Left lung (tissue), 10 donors: ENCODE measurements around the gene RNF4. TPM values are rescaled to one million over a fixed set of nuclear protein-coding genes. Genes with fewer than 3 reads are reported as not detected.
A peak's percentile ranks its signal among the peaks of the same experiment; 100 is the strongest.

Experiments
- ATAC-seq: fragments of 200-7000 bp; cut with Tn5 transposase; one replicate; pipeline ENCODE4 v1.9.1; 2020; ENCODE audit warnings: moderate library complexity
- DNase-seq, 4 donors: peaks; one replicate each; pipeline ENCODE4 v3.0.0-alpha.2; 2013 to 2020
- H3K27ac ChIP-seq, 2 donors: fragments of 200-600 bp; sonication (generic) in 1 of 2; one replicate each; pipeline versions ENCODE4 v1.5.0 to v1.8.0; 2020 to 2021
- H3K27me3 ChIP-seq, 2 donors: fragments of 200-600 bp; sonication (generic) in 1 of 2; one replicate each; pipeline versions ENCODE4 v1.5.0 to v1.8.0; 2020 to 2021
- H3K36me3 ChIP-seq, 2 donors: fragments of 200-600 bp; sonication (generic) in 1 of 2; one replicate each; pipeline versions ENCODE4 v1.5.0 to v1.8.0; 2020 to 2021
- H3K4me1 ChIP-seq, 2 donors: fragments of 200-600 bp; one replicate each; pipeline ENCODE4 v1.8.0; 2021
- H3K4me3 ChIP-seq, 2 donors: fragments of 200-600 bp; sonication (generic) in 1 of 2; one replicate each; pipeline versions ENCODE4 v1.5.0 to v1.8.0; 2020 to 2021; ENCODE audit warnings: mild to moderate bottlenecking in 1 of 2
- H3K9me3 ChIP-seq, 2 donors: fragments of 200-600 bp; sonication (generic) in 1 of 2; one replicate each; pipeline versions ENCODE4 v1.5.0 to v1.8.0; 2020 to 2021
- CTCF ChIP-seq, 2 donors: fragments of 200-600 bp; sonication (generic) in 1 of 2; IDR thresholded peaks; one replicate each; pipeline versions ENCODE4 v1.5.0 to v1.8.0; 2021; ENCODE audit warnings: antibody characterized with exemption in 2 of 2
- intact Hi-C, 2 donors: fragments of 100-400 bp; cut with DNase I; formaldehyde crosslinking; loops; one replicate each; pipeline versions ENCODE4 v1.11.2 to v1.14.2; 2022
- polyA plus RNA-seq, 6 donors: library from polyadenylated mRNA; unstranded; fragments of 120-200 nt; gene quantifications; one replicate each; pipeline ENCODE4 v1.2.1, GENCODE V29; 2013; ENCODE audit not compliant: insufficient read length in 6 of 6
- total RNA-seq, 2 donors: library from RNA; stranded (reverse); fragmentation: NEBNext Ultra II Directional; extraction: Animal tissue kit (Norgen Biotek cat#: 25700); gene quantifications; one replicate each; pipeline ENCODE4 v1.2.1, GENCODE V29; 2021
- donor health status: DM: no; HTN: yes; CAD: no.
- donor health status: DM: no; HTN: no; CAD: no.

Gene RNF4
- total and polyA plus RNA-seq, 8 donors, result 42.2 to 68.4 (median 62.7) TPM

DNA sequence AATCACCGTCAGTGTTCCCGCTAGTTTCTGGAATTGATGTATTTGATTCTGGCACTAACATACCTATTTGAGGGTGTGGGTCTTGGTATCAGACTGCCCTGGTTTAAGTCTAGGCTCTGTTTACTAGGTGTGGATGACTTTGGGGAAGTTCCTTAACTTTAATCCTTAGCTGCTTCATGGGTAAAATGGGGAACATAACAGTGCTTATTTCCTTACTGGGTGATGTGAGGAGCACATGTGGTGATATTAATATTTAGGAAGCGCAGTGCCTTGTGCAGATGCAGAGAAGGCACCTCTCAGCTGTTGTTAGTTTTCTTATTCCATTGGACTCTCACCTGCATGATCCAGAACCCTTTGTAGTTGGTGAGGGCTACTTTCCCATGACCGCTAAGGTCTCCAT lies 17.1 kb downstream of the RNF4 start:
- peak; percentile 10 for ATAC-seq
- intact Hi-C loops, result no loop called here
- Histone ChIP-seq H3K27me3 (no peaks in the 10 kb centered on the region), H3K4me3 (no peak overlapping the region), H3K4me1 (peaks cover 34 to 90% of the 10 kb centered on the region in 2 donors), H3K36me3 (peaks cover 0 to 11% of the 10 kb centered on the region in 2 donors), H3K27ac (peak overlapping the region; percentile 36 to 88), H3K9me3 (no peaks in the 10 kb centered on the region)
- no peak for DNase-seq
- no peak for TF ChIP-seq CTCF (IDR thresholded peaks at IDR 0.05)

DNA sequence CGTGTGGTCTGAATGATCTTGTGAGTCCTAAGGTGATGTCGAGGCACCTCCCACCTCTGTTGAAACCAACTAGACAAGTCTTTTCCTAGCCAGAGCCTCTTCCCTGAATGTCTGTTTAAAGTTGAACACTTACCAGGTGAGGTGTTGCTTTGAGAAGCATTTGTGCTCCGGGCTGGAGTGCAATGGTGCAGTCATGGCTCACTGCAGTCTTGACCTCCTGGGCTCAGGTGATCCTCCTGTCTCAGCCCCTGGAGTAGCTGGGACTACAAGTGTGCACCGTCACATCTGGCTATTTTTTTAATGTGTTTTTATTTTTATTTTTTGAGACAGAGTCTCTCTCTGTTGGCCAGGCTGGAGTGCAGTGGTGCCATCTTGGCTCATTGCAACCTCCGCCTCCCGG lies 18.1 kb downstream of the RNF4 start:
- peaks cover 27 to 80% of the 10 kb centered on the region in 2 donors for H3K4me1 ChIP-seq
- DNase-seq (no peak), ATAC-seq (no peak)
- H3K27me3 ChIP-seq, result no peaks in the 10 kb centered on the region
- TF ChIP-seq CTCF (IDR thresholded peaks at IDR 0.05), result no peak
- H3K4me3 ChIP-seq, result no peak overlapping the region
- peak overlapping the region in 1 of 2 donors; percentile 88 for H3K27ac ChIP-seq
- H3K36me3 ChIP-seq, result peaks cover 0 to 21% of the 10 kb centered on the region in 2 donors
- H3K9me3 ChIP-seq, result no peaks in the 10 kb centered on the region
- intact Hi-C loops, result no loop called here

DNA sequence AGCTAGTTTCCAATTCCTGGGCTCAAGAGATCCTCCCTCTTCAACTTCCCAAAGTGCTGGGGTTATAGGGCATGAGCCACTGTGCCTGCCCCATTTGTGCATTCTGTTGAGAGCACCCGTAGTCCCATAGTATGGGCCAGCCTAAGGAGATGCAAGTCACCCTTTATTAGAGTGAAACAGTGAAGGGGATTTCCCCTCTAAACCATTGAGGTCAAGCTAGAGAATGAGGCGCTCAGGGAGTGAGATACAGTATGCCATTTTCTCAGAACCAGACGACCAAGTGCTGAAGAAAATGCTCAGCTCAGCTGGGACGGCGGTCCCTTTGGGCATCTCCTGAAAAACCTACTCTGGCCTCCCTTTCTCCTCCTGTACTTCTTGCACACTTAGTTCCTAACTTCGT lies 18.7 kb downstream of the RNF4 start:
- ATAC-seq, result no peak
- no peak for DNase-seq
- Histone ChIP-seq H3K9me3 (no peaks in the 10 kb centered on the region), H3K27me3 (no peaks in the 10 kb centered on the region), H3K4me1 (peaks cover 21 to 73% of the 10 kb centered on the region in 2 donors), H3K36me3 (peaks cover 0 to 28% of the 10 kb centered on the region in 2 donors), H3K27ac (no peak overlapping the region), H3K4me3 (no peak overlapping the region)
- intact Hi-C loops, result no loop called here
- TF ChIP-seq CTCF (IDR thresholded peaks at IDR 0.05), result no peak

DNA sequence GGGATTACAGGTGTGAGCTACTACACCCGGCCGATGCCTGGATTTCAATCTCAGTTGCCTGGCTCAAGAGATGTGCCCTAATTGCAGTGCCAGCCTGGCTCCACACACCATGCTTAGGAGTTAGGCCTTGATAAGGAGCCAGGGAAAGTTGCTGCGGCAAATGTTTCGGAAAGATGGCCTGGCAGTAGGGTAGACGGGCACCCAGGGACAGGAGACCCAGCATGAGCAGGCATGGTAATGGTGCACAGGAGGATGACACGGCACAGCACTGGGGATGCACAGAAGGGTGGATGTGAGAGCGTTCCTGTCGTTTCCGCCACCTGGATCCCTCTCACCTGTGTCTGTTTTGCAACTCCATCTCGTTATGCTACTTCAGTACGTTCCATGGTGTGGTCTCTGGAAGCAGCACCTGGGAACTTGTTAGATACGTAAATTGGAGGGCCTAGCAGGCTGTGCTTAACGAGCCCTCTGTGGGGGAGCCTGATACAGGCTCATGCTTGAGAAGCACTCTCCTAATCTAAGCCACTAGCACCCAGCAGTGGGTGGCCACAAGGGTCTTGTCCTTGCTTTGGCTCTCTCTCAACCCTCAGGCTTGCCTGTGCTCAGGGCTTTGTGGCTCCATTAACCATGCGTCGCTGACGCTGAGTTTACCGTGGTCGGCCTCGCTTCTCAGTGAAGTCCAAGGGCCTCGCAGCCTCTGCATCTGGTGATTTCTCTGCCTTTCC lies 20.3 kb downstream of the RNF4 start:
- DNase-seq (no peak), ATAC-seq (no peak)
- Histone ChIP-seq H3K9me3 (no peaks in the 10 kb centered on the region), H3K27me3 (no peaks in the 10 kb centered on the region), H3K4me1 (peaks cover 15 to 59% of the 10 kb centered on the region in 2 donors), H3K27ac (peak overlapping the region in 1 of 2 donors; percentile 53), H3K36me3 (peaks cover 0 to 41% of the 10 kb centered on the region in 2 donors), H3K4me3 (no peak overlapping the region)
- no peak for TF ChIP-seq CTCF (IDR thresholded peaks at IDR 0.05)
- intact Hi-C loops, result no loop called here

DNA sequence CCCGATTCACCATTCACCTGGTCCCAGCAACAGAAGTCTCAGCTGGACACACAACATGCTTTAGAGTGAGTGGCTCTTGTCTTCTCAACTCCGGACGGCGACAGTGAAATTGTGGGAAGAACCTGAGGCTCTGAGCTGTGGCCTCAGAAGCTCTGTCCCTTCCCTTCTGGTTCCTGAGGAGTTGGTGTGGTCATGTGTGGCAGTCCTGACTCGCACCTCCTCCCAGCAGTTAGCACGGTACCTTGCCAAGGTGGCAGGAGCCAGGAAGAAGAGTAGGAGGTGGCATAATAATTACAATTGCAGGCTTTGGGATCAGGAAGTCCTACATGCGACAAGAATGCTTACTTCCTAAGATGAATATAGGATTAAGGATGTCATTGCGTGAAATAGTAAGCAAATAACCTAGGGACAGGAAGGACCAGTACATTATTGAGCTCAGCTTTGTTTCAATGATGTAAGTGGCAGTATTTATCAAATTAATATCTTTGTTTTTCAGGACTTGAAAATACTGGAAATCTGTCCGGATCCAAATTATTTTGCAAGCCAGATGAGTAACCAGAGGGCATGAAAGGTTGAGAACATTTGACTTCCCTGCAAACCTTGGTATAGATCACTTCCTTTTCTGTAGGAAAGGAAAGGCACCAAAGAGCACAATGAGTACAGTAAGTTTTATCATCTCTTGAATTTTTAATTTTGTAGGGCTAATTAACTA lies 21.1 kb downstream of the RNF4 start:
- Histone ChIP-seq H3K36me3 (peaks cover 0 to 45% of the 10 kb centered on the region in 2 donors), H3K27me3 (no peaks in the 10 kb centered on the region), H3K9me3 (no peaks in the 10 kb centered on the region), H3K27ac (peak overlapping the region in 1 of 2 donors; percentile 53), H3K4me3 (no peak overlapping the region), H3K4me1 (peaks cover 10 to 58% of the 10 kb centered on the region in 2 donors)
- no peak for ATAC-seq
- DNase-seq, result no peak
- intact Hi-C loops, result no loop called here
- TF ChIP-seq CTCF (IDR thresholded peaks at IDR 0.05), result no peak
